ENCODE measurements around the gene CNNM4.
"Not testable (repeated sequence)": the region's sequence is repeated elsewhere in the genome, so short reads cannot be mapped to it uniquely, and the experiment has no call there.

The CNNM4 gene

GRCh38 chr2:96770442-96771202, 9.9 kb downstream of the CNNM4 start:
- Mint-ChIP-seq H3K9me3 (no peaks in the 10 kb centered on the region), H3K27me3 (no peaks in the 10 kb centered on the region), H3K36me3 (peaks cover 5% of the 10 kb centered on the region), H3K4me3 (no peak overlapping the region), H3K4me1 (peaks cover 36% of the 10 kb centered on the region), H3K27ac (no peak overlapping the region)

- H3K4me3 Mint-ChIP-seq: no peak overlapping the region
- no peaks in the 10 kb centered on the region for H3K9me3 Mint-ChIP-seq
- H3K27ac Mint-ChIP-seq: no peak overlapping the region
- H3K27me3 Mint-ChIP-seq: no peaks in the 10 kb centered on the region
- H3K4me1 Mint-ChIP-seq: peaks cover 27% of the 10 kb centered on the region
- peaks cover 2% of the 10 kb centered on the region for H3K36me3 Mint-ChIP-seq
Observed at GRCh38 chr2:96771796-96772618, 11.3 kb downstream of the CNNM4 start.

DNA sequence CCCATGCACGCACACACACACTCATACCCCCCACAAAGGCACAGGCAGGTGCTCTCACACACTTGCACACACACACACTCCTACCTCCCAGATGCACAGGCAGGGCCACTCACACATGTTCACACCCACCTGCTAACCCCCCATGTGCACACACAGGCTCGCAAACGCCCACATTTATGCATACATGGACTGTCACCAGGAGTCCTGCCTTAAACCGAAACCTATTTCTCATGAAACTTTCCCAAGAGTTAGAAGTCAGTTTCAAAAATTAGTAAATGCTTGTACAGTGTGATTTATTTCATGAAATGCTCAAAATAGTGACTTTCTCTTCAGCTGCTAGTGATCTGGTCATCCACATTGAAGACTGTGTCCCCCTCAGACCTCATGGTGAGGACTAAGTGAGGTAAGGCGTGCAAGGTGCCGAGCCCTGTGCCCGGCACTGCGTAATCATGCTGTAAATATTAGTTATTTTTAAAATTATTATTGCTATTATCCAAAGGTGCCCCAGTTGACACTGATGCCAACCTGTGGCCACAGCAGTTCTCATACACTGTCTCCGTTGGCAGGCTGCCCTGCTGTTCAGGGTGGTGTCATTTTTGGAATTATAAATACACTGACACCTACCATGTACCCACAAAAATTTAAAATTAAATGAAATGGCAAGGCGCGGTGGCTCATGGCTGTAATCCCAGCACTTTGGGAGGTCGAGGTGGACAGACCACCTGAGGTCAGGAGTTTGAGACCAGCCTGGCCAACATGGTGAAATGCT, 12.4 kb downstream of the CNNM4 start:
- Mint-ChIP-seq H3K4me1 (peaks cover 21% of the 10 kb centered on the region), H3K36me3 (peaks cover 2% of the 10 kb centered on the region), H3K27ac (peak overlapping the region; percentile 25), H3K27me3 (no peaks in the 10 kb centered on the region), H3K4me3 (peak overlapping the region; percentile 50), H3K9me3 (no peaks in the 10 kb centered on the region)

GRCh38 chr2:96773922-96774321, 13.2 kb downstream of the CNNM4 start:
- peak overlapping the region; percentile 86 for H3K27ac Mint-ChIP-seq
- peaks cover 21% of the 10 kb centered on the region for H3K4me1 Mint-ChIP-seq
- no peaks in the 10 kb centered on the region for H3K9me3 Mint-ChIP-seq
- peaks cover 2% of the 10 kb centered on the region for H3K36me3 Mint-ChIP-seq
- peak overlapping the region; percentile 83 for H3K4me3 Mint-ChIP-seq
- no peaks in the 10 kb centered on the region for H3K27me3 Mint-ChIP-seq

DNA sequence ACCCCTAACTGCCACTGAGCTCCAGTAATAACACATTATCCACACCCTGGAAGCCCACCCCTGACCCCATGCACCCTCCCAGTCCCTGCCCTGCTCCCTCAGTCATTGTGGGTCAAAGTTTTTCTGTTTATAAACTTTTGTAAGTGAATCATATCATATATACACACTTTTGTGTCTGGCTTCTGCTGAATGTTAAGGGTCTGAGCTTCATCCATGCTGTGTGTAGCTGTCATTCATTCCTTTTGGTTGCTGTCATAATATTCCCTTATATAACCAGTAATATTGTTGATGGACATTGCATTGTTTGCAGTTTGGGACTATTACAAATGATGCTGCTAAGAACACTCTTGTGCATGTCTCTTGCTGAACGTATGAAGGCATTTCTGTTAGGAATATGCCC, 14.5 kb downstream of the CNNM4 start:
- Mint-ChIP-seq H3K9me3 (no peaks in the 10 kb centered on the region), H3K27ac (peak overlapping the region; percentile 35), H3K27me3 (no peaks in the 10 kb centered on the region), H3K36me3 (peaks cover 5% of the 10 kb centered on the region), H3K4me3 (no peak overlapping the region), H3K4me1 (peaks cover 21% of the 10 kb centered on the region)

DNA sequence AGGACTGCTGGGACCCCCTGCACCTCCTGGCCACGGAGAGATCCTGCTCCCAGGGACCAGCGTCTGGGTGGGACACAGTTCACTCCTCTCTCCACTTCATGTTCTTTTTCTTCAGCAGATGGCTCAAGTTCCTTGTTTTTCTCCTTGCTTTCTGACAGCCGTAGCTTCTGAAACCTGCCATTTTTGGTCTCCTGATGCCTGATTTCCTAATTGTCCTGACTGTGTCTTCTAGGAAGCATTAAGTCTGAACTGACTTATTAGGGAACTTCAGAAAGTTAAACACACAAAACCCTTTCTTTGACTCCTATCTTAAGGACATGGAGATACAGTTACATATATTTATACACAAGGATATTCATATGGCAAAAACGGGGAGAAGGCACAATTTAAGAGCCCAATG, 22.7 kb downstream of the CNNM4 start:
- Mint-ChIP-seq H3K27ac (no peak overlapping the region), H3K27me3 (no peaks in the 10 kb centered on the region), H3K9me3 (no peaks in the 10 kb centered on the region), H3K4me1 (peaks cover 5% of the 10 kb centered on the region), H3K36me3 (peaks cover 6% of the 10 kb centered on the region), H3K4me3 (no peak overlapping the region)

DNA sequence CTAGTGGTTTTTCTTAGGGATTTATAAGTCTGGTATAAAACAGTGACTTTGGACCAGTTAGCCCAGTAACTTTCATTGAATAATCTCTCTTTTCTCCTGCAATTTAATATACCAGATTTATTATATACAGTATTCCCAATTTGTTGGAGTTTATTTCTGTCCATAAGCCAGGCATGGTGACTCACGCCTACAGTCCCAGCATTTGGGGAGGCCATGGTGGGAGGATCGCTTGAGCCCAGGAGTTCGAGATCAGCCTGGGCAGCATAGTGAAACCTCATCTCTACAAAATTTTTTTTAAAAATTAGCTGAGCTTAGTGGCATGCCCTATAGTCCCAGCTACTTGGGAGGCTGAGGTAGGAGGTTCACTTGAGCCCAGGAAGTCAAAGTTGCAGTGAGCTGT, 26.7 kb downstream of the CNNM4 start:
- Mint-ChIP-seq H3K9me3 (no peaks in the 10 kb centered on the region), H3K4me3 (no peak overlapping the region), H3K27me3 (no peaks in the 10 kb centered on the region), H3K27ac (no peak overlapping the region), H3K36me3 (peaks cover 2% of the 10 kb centered on the region), H3K4me1 (peaks cover 5% of the 10 kb centered on the region)

DNA sequence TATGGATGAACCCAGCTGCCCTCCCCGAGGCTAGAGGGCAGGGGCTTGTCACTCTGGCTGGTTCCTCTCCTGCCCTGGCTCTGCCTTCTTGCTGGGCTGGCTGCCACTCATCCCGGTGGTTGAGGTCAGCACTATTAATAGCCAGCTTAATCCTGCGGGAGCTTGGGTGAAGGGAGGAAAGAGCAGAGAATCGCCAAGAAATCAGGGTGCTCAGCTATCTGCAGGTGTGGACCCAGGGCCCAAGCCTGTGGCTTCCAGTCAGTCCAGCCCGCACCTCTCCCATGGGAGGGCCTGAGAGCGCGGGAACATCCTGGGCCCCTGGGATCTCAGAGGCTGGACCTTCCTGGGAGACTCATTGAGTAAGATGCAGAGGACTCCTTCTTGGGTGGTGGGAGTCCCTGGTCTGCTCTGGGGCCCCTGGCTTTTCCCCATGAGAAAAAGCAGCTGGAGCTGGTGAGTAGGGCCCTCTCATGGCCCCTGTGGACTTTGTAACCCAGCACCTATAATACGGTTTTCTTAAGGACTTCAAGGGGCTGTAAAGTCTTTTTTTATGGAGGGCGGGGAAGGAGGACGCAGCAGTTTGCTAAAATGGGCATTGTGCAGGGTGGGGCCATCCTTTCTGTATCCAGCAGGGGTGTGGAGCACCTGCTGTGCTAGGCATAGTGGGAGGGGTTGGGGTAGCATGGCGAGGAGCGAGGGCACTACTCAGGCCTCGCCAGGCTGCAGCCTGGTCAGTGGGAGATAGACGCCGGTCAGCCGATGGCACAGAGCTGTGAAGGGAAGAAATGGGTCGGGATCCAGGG, 27.9 kb downstream of the CNNM4 start:
- H3K27me3 Mint-ChIP-seq: no peaks in the 10 kb centered on the region
- H3K4me1 Mint-ChIP-seq: peaks cover 5% of the 10 kb centered on the region
- H3K9me3 Mint-ChIP-seq: no peaks in the 10 kb centered on the region
- H3K4me3 Mint-ChIP-seq: no peak overlapping the region
- no peaks in the 10 kb centered on the region for H3K36me3 Mint-ChIP-seq
- H3K27ac Mint-ChIP-seq: no peak overlapping the region

DNA sequence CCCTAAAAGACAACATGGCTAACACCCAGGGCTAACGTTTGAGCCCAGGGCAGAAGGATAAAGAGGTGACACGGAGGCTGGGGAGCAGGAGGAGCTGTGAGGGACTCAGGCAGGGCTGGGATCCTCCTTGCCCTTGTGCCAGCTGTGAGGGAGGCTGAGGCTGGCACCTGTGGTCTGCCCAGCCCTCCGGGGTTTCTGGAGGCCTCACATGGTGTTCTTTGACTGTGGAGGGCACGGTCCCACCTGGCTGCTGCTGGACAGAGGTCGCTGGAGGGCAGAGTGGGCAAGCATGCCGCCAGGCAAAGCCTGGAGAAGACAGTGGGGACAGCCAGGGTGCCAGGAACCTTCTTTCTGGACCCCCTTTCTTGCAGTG, 28.5 kb downstream of the CNNM4 start:
- Mint-ChIP-seq H3K4me1 (peaks cover 5% of the 10 kb centered on the region), H3K27me3 (no peaks in the 10 kb centered on the region), H3K27ac (no peak overlapping the region), H3K4me3 (no peak overlapping the region), H3K9me3 (no peaks in the 10 kb centered on the region), H3K36me3 (no peaks in the 10 kb centered on the region)

DNA sequence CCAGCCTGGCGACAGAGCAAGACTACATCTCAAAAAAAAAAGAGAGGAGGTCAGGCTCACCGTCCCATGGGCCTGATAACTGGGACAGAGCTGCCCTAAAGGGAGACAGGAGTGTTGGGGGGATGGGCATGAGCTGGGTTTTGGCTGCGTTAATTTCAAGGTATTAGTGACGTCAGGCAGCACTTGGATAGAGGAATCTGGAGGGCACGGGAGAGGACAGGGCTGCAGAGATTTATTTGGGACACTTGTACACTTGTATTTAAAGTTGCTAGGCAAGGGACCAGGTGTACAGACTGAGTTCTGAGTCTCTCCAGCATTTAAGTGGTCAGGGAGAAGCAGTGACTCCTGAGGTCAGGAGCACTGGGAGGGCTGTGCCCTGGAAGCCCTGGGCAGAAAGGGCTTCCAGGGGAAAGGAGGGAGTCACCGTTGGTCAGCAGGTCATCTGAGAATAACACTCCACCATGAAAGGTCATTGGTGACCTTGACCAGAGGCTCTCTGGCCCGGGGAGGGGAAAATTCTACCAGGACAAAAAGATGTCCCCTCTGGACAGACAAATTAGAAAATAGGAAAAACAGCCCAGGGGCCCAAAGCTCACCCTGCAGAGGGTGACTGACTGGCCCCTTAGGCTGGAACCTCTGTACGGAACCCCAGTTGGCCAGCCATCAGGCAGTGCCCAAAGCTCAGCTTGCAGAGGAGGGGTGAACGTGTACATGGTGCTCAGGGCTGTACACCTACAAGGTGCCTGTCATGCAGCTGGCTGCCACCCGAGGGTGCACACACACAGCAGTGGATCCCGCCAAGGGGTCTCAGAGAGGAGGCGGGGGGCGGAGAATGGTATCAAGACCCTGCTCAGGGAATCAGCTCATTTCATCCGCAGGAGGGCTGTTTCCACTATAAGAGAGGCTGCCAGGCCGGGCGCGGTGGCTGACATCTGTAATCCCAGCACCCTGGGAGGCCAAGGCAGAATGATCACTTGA, 32.4 kb downstream of the CNNM4 start:
- no peaks in the 10 kb centered on the region for H3K27me3 Mint-ChIP-seq
- H3K36me3 Mint-ChIP-seq: no peaks in the 10 kb centered on the region
- no peak overlapping the region for H3K27ac Mint-ChIP-seq
- no peaks in the 10 kb centered on the region for H3K4me1 Mint-ChIP-seq
- no peaks in the 10 kb centered on the region for H3K9me3 Mint-ChIP-seq
- no peak overlapping the region for H3K4me3 Mint-ChIP-seq

DNA sequence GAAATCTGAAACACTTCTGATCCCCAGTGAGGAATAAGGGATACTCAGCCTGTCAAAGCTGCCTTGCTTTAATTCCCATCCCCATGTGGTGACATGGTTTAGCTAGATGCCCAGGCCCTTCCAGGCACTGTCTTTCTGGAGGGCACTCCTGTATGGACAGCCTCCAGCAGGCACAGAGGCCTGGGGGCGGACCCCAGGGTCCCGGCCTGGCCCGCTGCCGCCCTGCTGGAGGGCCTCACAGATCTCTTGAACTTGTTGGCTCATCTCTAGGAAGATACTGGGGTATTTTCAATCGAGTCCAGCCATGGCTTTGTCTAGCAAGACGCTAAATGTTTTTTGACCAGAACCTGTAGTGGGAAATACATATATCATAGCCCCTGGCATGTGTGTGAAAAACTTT, 34.4 kb downstream of the CNNM4 start:
- no peak overlapping the region for H3K27ac Mint-ChIP-seq

GRCh38 chr2:96796497-96796896, 35.8 kb downstream of the CNNM4 start:
- H3K27me3 Mint-ChIP-seq, H3K4me3 Mint-ChIP-seq, H3K27ac Mint-ChIP-seq, H3K4me1 Mint-ChIP-seq, H3K36me3 Mint-ChIP-seq, H3K9me3 Mint-ChIP-seq: not testable (repeated sequence)

More for the DNA sequence above, 34.4 kb downstream of the CNNM4 start:
- H3K27me3 Mint-ChIP-seq: no peaks in the 10 kb centered on the region
- no peak overlapping the region for H3K4me3 Mint-ChIP-seq
- H3K36me3 Mint-ChIP-seq: peaks cover 2% of the 10 kb centered on the region
- no peaks in the 10 kb centered on the region for H3K4me1 Mint-ChIP-seq
- H3K9me3 Mint-ChIP-seq: no peaks in the 10 kb centered on the region

DNA sequence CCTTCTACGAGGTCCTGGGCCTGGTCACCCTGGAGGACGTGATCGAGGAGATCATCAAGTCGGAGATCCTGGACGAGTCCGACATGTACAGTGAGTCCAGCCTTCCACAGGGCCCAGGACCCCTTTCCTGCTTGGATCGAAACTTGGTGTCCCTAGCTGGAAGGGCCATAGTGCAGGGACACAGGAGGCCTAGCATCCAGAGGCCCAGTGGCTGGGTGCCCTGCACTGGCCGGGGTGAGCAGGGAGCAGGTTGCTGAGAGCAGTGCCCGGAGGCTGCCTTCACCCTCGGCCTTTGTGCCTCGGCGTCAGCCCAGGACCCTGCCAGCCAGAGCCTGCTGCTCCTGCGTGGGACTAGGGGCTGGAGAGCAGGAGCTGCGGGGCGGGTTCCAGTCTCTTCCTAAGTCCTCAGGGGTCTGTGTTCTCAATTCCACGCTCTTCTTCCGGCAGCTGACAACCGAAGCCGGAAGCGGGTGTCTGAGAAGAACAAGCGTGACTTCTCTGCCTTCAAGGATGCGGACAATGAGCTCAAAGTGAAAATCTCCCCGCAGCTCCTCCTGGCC, 36.4 kb downstream of the CNNM4 start:
- Mint-ChIP-seq H3K9me3 (no peaks in the 10 kb centered on the region), H3K27me3 (no peaks in the 10 kb centered on the region), H3K36me3 (peaks cover 2% of the 10 kb centered on the region), H3K27ac (no peak overlapping the region), H3K4me3 (no peak overlapping the region), H3K4me1 (no peaks in the 10 kb centered on the region)
